ENCODE measurements around the gene MEIOB. TPM values are rescaled to one million over a fixed set of nuclear protein-coding genes. Genes with fewer than 3 reads are reported as not detected.

MEIOB gene
- total RNA-seq, 1 donor from 2014 or later: 0.26 TPM

GRCh38 chr16:1857433-1858097 is 14.4 kb downstream of the MEIOB start:
- FAIRE-seq: no peak
- peaks cover 18% of the 10 kb centered on the region for H3K27me3 ChIP-seq (ENCODE audit: control insufficient read depth, insufficient read depth, low read length)
- H3K4me3 ChIP-seq (ENCODE audit: low read depth, low read length): no peak overlapping the region
- H3K36me3 ChIP-seq (ENCODE audit: control insufficient read depth, insufficient read depth, low read length): no peaks in the 10 kb centered on the region
- no peak for DNase-seq (ENCODE audit: low read depth)
- no peak for TF ChIP-seq CTCF (IDR thresholded peaks at IDR 0.05; ENCODE audit: insufficient read depth, low read length, severe bottlenecking)

GRCh38 chr16:1851793-1852192 is 20.2 kb downstream of the MEIOB start:
- DNase-seq (ENCODE audit: low read depth): no peak
- no peaks in the 10 kb centered on the region for H3K36me3 ChIP-seq (ENCODE audit: control insufficient read depth, insufficient read depth, low read length)
- H3K4me3 ChIP-seq (ENCODE audit: low read depth, low read length): no peak overlapping the region
- no peak for TF ChIP-seq CTCF (IDR thresholded peaks at IDR 0.05; ENCODE audit: insufficient read depth, low read length, severe bottlenecking)
- H3K27me3 ChIP-seq (ENCODE audit: control insufficient read depth, insufficient read depth, low read length): peaks cover 2% of the 10 kb centered on the region
- no peak for FAIRE-seq

- Histone ChIP-seq H3K4me3 (ENCODE audit: low read depth, low read length) (no peak overlapping the region), H3K36me3 (ENCODE audit: control insufficient read depth, insufficient read depth, low read length) (no peaks in the 10 kb centered on the region), H3K27me3 (ENCODE audit: control insufficient read depth, insufficient read depth, low read length) (peaks cover 2% of the 10 kb centered on the region)
- no peak for TF ChIP-seq CTCF (IDR thresholded peaks at IDR 0.05; ENCODE audit: insufficient read depth, low read length, severe bottlenecking)
- DNase-seq (ENCODE audit: low read depth) (no peak), FAIRE-seq (no peak)
Observed at GRCh38 chr16:1850981-1851380, 21.0 kb downstream of the MEIOB start.

- FAIRE-seq: no peak
- no peak for TF ChIP-seq CTCF (IDR thresholded peaks at IDR 0.05; ENCODE audit: insufficient read depth, low read length, severe bottlenecking)
- Histone ChIP-seq H3K27me3 (ENCODE audit: control insufficient read depth, insufficient read depth, low read length) (no peaks in the 10 kb centered on the region), H3K36me3 (ENCODE audit: control insufficient read depth, insufficient read depth, low read length) (no peaks in the 10 kb centered on the region), H3K4me3 (ENCODE audit: low read depth, low read length) (no peak overlapping the region)
- no peak for DNase-seq (ENCODE audit: low read depth)
Observed at GRCh38 chr16:1846416-1846815, 25.5 kb downstream of the MEIOB start.

GRCh38 chr16:1845985-1846384 is 26.0 kb downstream of the MEIOB start:
- H3K27me3 ChIP-seq (ENCODE audit: control insufficient read depth, insufficient read depth, low read length): no peaks in the 10 kb centered on the region
- no peak for FAIRE-seq

More at GRCh38 chr16:1845985-1846384, 26.0 kb downstream of the MEIOB start:
- no peak overlapping the region for H3K4me3 ChIP-seq (ENCODE audit: low read depth, low read length)
- no peak for DNase-seq (ENCODE audit: low read depth)
- TF ChIP-seq CTCF (IDR thresholded peaks at IDR 0.05; ENCODE audit: insufficient read depth, low read length, severe bottlenecking): no peak
- H3K36me3 ChIP-seq (ENCODE audit: control insufficient read depth, insufficient read depth, low read length): no peaks in the 10 kb centered on the region
